Smooth muscle cell (in vitro differentiated cells): ENCODE results near the gene TBX1. TPM values are rescaled to one million over a fixed set of nuclear protein-coding genes. Genes with fewer than 3 reads are reported as not detected.

Experiments
- DNase-seq: peaks from one replicate; lab custom pipeline; 2025; ENCODE audit not compliant: unreplicated experiment; lab: John Stamatoyannopoulos, UW
- H2AFZ ChIP-seq: fragments of 200-600 bp; sonication (generic); 2 replicates; pipeline ENCODE4 v1.6.0; 2016; ENCODE audit warnings: antibody characterized with exemption, low read depth, mild to moderate bottlenecking
- H3F3A ChIP-seq: fragments of 200-600 bp; sonication (generic); 2 replicates; pipeline ENCODE4 v1.6.0; 2017; ENCODE audit warnings: antibody characterized with exemption, low read depth
- H3K27ac ChIP-seq: fragments of 200-600 bp; sonication (generic); 2 replicates; pipeline ENCODE4 v1.5.1; 2016; ENCODE audit warnings: low read depth, mild to moderate bottlenecking
- H3K27me3 ChIP-seq: fragments of 200-600 bp; sonication (generic); 2 replicates; pipeline ENCODE4 v1.6.1; 2016; ENCODE audit warnings: low read depth, mild to moderate bottlenecking
- H3K36me3 ChIP-seq: fragments of 200-600 bp; sonication (generic); 2 replicates; pipeline ENCODE4 v1.5.1; 2016; ENCODE audit warnings: low read depth
- H3K4me1 ChIP-seq: fragments of 200-600 bp; sonication (generic); 2 replicates; pipeline ENCODE4 v1.5.1; 2016; ENCODE audit warnings: low read depth
- H3K4me2 ChIP-seq: fragments of 200-600 bp; sonication (generic); 2 replicates; pipeline ENCODE4 v1.6.0; 2016; ENCODE audit warnings: mild to moderate bottlenecking
- H3K4me3 ChIP-seq: fragments of 200-600 bp; sonication (generic); 2 replicates; pipeline ENCODE4 v1.5.1; 2016; ENCODE audit warnings: mild to moderate bottlenecking
- H3K79me2 ChIP-seq: fragments of 200-600 bp; sonication (generic); 2 replicates; pipeline ENCODE4 v1.6.0; 2016; ENCODE audit warnings: low read depth, mild to moderate bottlenecking
- H3K9ac ChIP-seq: fragments of 200-600 bp; sonication (generic); 2 replicates; pipeline ENCODE4 v1.6.0; 2016; ENCODE audit warnings: low read depth
- H3K9me3 ChIP-seq: fragments of 200-600 bp; sonication (generic); replicated peaks from 2 replicates; pipeline ENCODE4 v1.5.1; 2016; ENCODE audit warnings: low read depth
- H4K20me1 ChIP-seq: fragments of 200-600 bp; sonication (generic); 2 replicates; pipeline ENCODE4 v1.6.0; 2016; ENCODE audit warnings: low read depth
- CTCF ChIP-seq: fragments of 200-600 bp; sonication (generic); IDR thresholded peaks from 2 replicates; pipeline ENCODE4 v1.5.1; 2017; ENCODE audit warnings: borderline replicate concordance, mild to moderate bottlenecking, antibody characterized with exemption; ENCODE audit not compliant: insufficient read depth, poor library complexity, severe bottlenecking
- WGBS: methylation state at CpG from one replicate; pipeline ENCODE4 v1.1.7; 2016; ENCODE audit warnings: low lambda C conversion rate; 5-methylcytosine and 5-hydroxymethylcytosine counted together
- polyA plus RNA-seq: library from polyadenylated mRNA; unstranded; fragments of >200 nt; fragmentation: Nextera tagmentation; extraction: Ambion mirVana; gene quantifications from 2 replicates; pipeline ENCODE4 v1.2.1, GENCODE V29; 2016
- total RNA-seq: library from RNA; depleted of rRNA; stranded (reverse); fragments of >200 nt; gene quantifications from 2 replicates; pipeline ENCODE4 v1.2.3, GENCODE V29; 2014

Gene TBX1
- total and polyA plus RNA-seq, 2 experiments from 2014 or later = not detected

DNA sequence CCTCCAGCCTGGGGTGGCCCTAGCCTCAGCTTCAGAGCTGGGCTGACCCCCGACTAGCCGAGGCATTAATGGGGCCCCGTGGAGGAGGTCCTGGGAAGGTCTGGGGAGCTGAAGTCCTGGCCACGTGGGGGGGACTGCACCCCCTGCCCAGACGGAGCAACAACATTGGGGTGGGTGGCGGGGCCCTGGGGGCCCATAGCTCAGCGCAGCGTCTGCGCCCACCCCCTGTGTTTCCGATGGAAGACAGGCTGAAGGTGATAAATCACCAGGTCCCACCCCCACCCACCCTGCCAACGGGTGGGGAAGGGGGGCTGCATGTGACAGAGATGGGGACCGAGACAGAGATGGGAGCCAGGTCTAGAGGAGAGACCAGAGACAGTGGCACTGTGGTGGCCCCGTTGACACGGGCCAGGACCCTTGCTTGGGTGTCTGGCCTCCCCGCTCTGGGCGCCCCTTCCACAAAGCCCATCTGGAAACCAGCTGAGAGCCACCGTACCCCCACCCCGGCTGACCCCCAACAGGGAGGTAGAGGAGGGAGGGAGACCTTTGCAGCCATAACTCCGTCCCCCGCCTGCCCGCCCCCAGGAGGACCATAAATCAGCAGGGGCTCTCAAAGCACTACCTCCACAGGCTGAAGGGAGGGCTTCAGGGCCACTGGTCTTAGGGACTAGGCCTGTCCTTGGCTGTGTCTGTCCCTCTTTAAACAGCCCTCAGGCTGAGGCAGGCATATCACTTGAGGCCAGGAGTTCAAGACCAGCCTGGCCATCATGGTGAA is 29.0 kb upstream of the TBX1 start:
- H3K27ac ChIP-seq = no peak overlapping the region
- H3K4me3 ChIP-seq = no peak overlapping the region
- 79% methylated on average over 16 of the region's 21 CpGs for WGBS
- H4K20me1 ChIP-seq = no peaks in the 10 kb centered on the region
- no peak overlapping the region for H3K4me2 ChIP-seq
- H2AFZ ChIP-seq = no peak overlapping the region
- H3K9me3 ChIP-seq = no peaks in the 10 kb centered on the region
- no peak for DNase-seq
- no peaks in the 10 kb centered on the region for H3F3A ChIP-seq
- no peaks in the 10 kb centered on the region for H3K4me1 ChIP-seq
- no peak overlapping the region for H3K9ac ChIP-seq
- TF ChIP-seq CTCF = no peak
- no peaks in the 10 kb centered on the region for H3K79me2 ChIP-seq
- H3K27me3 ChIP-seq = peaks cover 10% of the 10 kb centered on the region
- no peaks in the 10 kb centered on the region for H3K36me3 ChIP-seq

- WGBS = 88% methylated on average over 10 of the region's 10 CpGs
- Histone ChIP-seq H3K27ac (no peak overlapping the region), H3F3A (no peaks in the 10 kb centered on the region), H3K79me2 (no peaks in the 10 kb centered on the region), H3K27me3 (peaks cover 9% of the 10 kb centered on the region), H3K36me3 (no peaks in the 10 kb centered on the region), H3K4me1 (no peaks in the 10 kb centered on the region), H3K4me3 (no peak overlapping the region), H2AFZ (no peak overlapping the region), H3K9ac (no peak overlapping the region), H3K4me2 (no peak overlapping the region), H4K20me1 (no peaks in the 10 kb centered on the region), H3K9me3 (no peaks in the 10 kb centered on the region)
- DNase-seq = no peak
- TF ChIP-seq CTCF = no peak
Measured at GRCh38 chr22:19732403-19733113, 28.0 kb upstream of the TBX1 start.

DNA sequence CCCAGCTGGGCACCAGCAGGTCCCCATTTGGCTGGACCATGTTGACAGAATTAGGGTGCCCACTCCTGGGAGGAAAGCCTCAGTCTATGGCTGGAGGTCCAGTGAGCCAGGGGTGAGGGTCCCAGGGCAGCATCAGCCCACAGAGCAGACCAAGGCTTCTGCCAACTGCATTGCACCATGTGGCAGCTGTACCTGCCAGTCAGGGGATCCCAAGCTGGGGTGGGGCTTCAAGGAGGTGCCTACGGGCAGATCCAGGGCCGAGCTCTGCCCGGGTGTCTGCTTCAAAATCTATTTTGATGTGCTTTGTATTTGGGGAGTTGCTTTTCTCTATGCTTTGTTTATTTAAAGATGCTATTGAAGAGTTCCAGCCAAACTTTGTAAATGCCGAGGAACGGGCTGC is 26.8 kb upstream of the TBX1 start:
- Histone ChIP-seq H3K27me3 (peaks cover 5% of the 10 kb centered on the region), H2AFZ (no peak overlapping the region), H3K9ac (no peak overlapping the region), H3K9me3 (no peaks in the 10 kb centered on the region), H3F3A (no peaks in the 10 kb centered on the region), H4K20me1 (no peaks in the 10 kb centered on the region), H3K36me3 (no peaks in the 10 kb centered on the region), H3K4me3 (no peak overlapping the region), H3K27ac (no peak overlapping the region), H3K4me2 (no peak overlapping the region), H3K4me1 (no peaks in the 10 kb centered on the region), H3K79me2 (no peaks in the 10 kb centered on the region)
- DNase-seq = no peak
- no peak for TF ChIP-seq CTCF
- WGBS = 89% methylated on average over 5 of the region's 5 CpGs
